DOHH2 (cell line): ENCODE measurements around the gene CNTN5.

Source experiments
- CTCF ChIP-seq: fragments of 200-600 bp; sonication (generic); IDR thresholded peaks from one replicate; pipeline ENCODE4 v1.5.1; 2014; ENCODE audit warnings: antibody characterized with exemption, mild to moderate bottlenecking, low read depth, low read length; ENCODE audit not compliant: poor library complexity, severe bottlenecking
- EZH2phosphoT487 ChIP-seq: fragments of 200-600 bp; sonication (generic); IDR thresholded peaks from 2 replicates; pipeline ENCODE4 v1.6.1; 2017; ENCODE audit warnings: borderline replicate concordance, mild to moderate bottlenecking, antibody characterized with exemption, low read length, moderate library complexity, mixed read lengths

GRCh38 chr11:99068832-99069231, 48.1 kb downstream of the CNTN5 start:
- TF ChIP-seq CTCF (no peak), EZH2phosphoT487 (no peak)
